ENCODE data around the gene KRT40.
A peak's percentile ranks its signal among the peaks of the same experiment; 100 is the strongest.

The KRT40 gene

GRCh38 chr17:40995116-40995515 lies 11.0 kb upstream of the KRT40 start:
- DNase-seq = no peak

GRCh38 chr17:40993839-40994238 lies 9.7 kb upstream of the KRT40 start, which contains the start of gene KRTAP3-3:
KRTAP3-3 (minus strand) TSS chr17:40994164; CDS start chr17:40994097, 67 bp downstream.
- DNase-seq = no peak

- DNase-seq = no peak
Measured at GRCh38 chr17:40993084-40993483, 9.0 kb upstream of the KRT40 start.

GRCh38 chr17:40992666-40993065 lies 8.5 kb upstream of the KRT40 start:
- no peak for DNase-seq

GRCh38 chr17:40986920-40987319 lies 2.8 kb upstream of the KRT40 start:
- no peak for DNase-seq

GRCh38 chr17:40981115-40981514 lies 3.0 kb downstream of the KRT40 start:
- no peak for DNase-seq

- DNase-seq = no peak
Measured at GRCh38 chr17:40980596-40980995, 3.5 kb downstream of the KRT40 start.

- DNase-seq = no peak
Measured at GRCh38 chr17:40980117-40980516, 4.0 kb downstream of the KRT40 start.

- DNase-seq = no peak
Measured at GRCh38 chr17:40978575-40979151, 5.5 kb downstream of the KRT40 start.

- DNase-seq = no peak
Measured at GRCh38 chr17:40975516-40975915, 8.6 kb downstream of the KRT40 start.

GRCh38 chr17:40974366-40974765 lies 9.8 kb downstream of the KRT40 start:
- no peak for DNase-seq

- DNase-seq = no peak
Measured at GRCh38 chr17:40967582-40967981, 16.5 kb downstream of the KRT40 start.

GRCh38 chr17:40966848-40967247 lies 17.3 kb downstream of the KRT40 start, which contains the start of gene KRT39:
KRT39 (minus strand) TSS chr17:40966948; CDS start chr17:40966856, 92 bp downstream.
- DNase-seq = no peak

GRCh38 chr17:40963838-40964237 lies 20.3 kb downstream of the KRT40 start:
- no peak for DNase-seq

- no peak for DNase-seq
Measured at GRCh38 chr17:40962059-40962561, 22.0 kb downstream of the KRT40 start.

GRCh38 chr17:40961591-40961990 lies 22.5 kb downstream of the KRT40 start:
- DNase-seq = no peak

GRCh38 chr17:40960144-40960543 lies 24.0 kb downstream of the KRT40 start:
- no peak for DNase-seq

- no peak for DNase-seq
Measured at GRCh38 chr17:40958086-40958953, 25.8 kb downstream of the KRT40 start.

GRCh38 chr17:40956401-40957254 lies 27.5 kb downstream of the KRT40 start:
- no peak for DNase-seq

- peak; percentile 40 for DNase-seq
Measured at GRCh38 chr17:40953881-40954280, 30.2 kb downstream of the KRT40 start.

- DNase-seq = no peak
Measured at GRCh38 chr17:40952661-40953060, 31.5 kb downstream of the KRT40 start.

- DNase-seq = no peak
Measured at GRCh38 chr17:40952154-40952553, 32.0 kb downstream of the KRT40 start.

- DNase-seq = no peak
Measured at GRCh38 chr17:40951011-40951622, 33.0 kb downstream of the KRT40 start.
